Prostate gland (tissue), 2 donors: ENCODE results near the gene TRAF3. TPM values are rescaled to one million over a fixed set of nuclear protein-coding genes. Genes with fewer than 3 reads are reported as not detected.

Experiments
- DNase-seq: peaks from one replicate; pipeline ENCODE4 v3.0.0-alpha.2; 2019; ENCODE audit warnings: low spot score
- H3K27ac ChIP-seq, 2 donors: fragments of 200-600 bp; sonication (generic); 2 replicates each; pipeline ENCODE4 v1.5.1; 2017 to 2019
- H3K27me3 ChIP-seq: fragments of 200-600 bp; sonication (generic); replicated peaks from 2 replicates; pipeline ENCODE4 v1.5.1; 2019; ENCODE audit not compliant: insufficient read depth
- H3K36me3 ChIP-seq, 2 donors: fragments of 200-600 bp; sonication (generic); 1 replicate in 1 of 2; 2 replicates in 1 of 2; pipeline versions ENCODE4 v1.5.1 to v1.8.1; 2017 to 2019
- H3K4me1 ChIP-seq: fragments of 200-600 bp; sonication (generic); replicated peaks from 2 replicates; pipeline ENCODE4 v1.5.1; 2019
- H3K4me3 ChIP-seq, 2 donors: fragments of 200-600 bp; sonication (generic); 2 replicates each; pipeline ENCODE4 v1.5.1; 2017 to 2019
- H3K9me3 ChIP-seq: fragments of 200-600 bp; sonication (generic); 2 replicates; pipeline ENCODE4 v1.5.1; 2017
- CTCF ChIP-seq, 4 experiments: fragments of 200-600 bp in 2 of 4; fragments of 450-650 bp in 2 of 4; sonication (generic) in 2 of 4; IDR thresholded peaks; 1 replicate in 3 of 4; 2 replicates in 1 of 4; pipeline ENCODE4 v1.5.1; 2016 to 2019; ENCODE audit warnings: antibody characterized with exemption in 4 of 4, mild to moderate bottlenecking in 2 of 4, moderate library complexity in 2 of 4
- POLR2A ChIP-seq: fragments of 450-650 bp; IDR thresholded peaks from one replicate; pipeline ENCODE4 v1.6.1; 2016; ENCODE audit warnings: antibody characterized with exemption, mild to moderate bottlenecking
- POLR2AphosphoS5 ChIP-seq: sonication (generic); formaldehyde crosslinking; IDR thresholded peaks from one replicate; pipeline ENCODE4 v1.6.1; 2017; ENCODE audit warnings: antibody characterized with exemption
- WGBS: methylation state at CpG from one replicate; pipeline ENCODE4 v1.1.5; 2018; 5-methylcytosine and 5-hydroxymethylcytosine counted together
- intact Hi-C: fragments of 100-400 bp; cut with DNase I; formaldehyde crosslinking; loops from one replicate; pipeline ENCODE4 v1.14.2; 2022
- total RNA-seq, 2 donors: library from RNA; depleted of rRNA; stranded (reverse); fragments of >200 nt; gene quantifications; one replicate each; pipeline ENCODE4 v1.1.0, GENCODE V29; 2016

TRAF3 gene
- total RNA-seq, 2 donors from 2014 or later = 8.3 to 22.0 TPM

DNA sequence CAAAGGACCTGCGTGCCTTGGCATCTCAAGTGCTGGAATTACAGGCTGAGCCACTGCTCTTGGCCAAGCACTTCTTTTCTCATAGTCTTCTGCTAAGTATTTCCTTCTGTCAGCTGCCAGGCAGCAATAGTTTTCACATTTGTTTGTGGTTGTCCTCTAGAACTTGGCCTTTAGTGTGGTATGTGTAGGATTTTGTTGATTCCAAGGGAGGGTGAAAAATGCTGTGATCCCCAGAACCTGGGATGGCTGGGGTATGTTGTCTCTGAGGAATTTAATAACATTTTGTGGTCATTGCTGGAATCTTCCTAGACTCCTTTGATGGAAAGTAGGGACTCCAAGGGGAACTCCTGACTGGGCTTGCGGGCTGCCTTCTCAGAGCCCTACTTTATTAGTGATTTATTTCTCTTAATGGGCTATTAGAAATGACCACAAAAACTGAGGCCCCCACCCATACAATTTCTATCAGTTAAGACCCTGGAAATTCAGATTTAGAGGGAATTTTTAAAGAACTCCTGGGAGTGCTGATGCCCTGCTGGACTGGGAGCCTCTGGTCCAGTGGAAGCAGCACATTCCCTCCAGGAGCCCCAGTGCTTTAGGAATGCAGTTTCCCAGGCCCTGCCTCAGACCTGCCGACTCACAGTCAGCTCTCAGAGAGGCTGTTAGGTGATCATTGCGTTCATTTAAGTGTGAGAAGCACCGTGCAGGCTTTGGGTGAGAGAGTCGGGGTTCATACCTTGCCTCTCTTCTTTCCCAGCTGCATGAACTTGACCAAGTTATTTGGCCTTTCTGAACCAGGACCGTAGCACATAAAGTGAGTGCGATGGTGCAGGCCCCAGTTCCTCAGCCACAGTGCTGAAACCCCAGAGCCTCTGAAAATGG is 22.7 kb downstream of the TRAF3 start:
- no peaks in the 10 kb centered on the region for H3K27me3 ChIP-seq
- no peaks in the 10 kb centered on the region for H3K9me3 ChIP-seq
- no peaks in the 10 kb centered on the region for H3K36me3 ChIP-seq
- no peak overlapping the region for H3K27ac ChIP-seq
- intact Hi-C loops = no loop called here
- no peak for DNase-seq
- WGBS = 82% methylated on average over 8 of the region's 8 CpGs
- H3K4me1 ChIP-seq = no peaks in the 10 kb centered on the region
- TF ChIP-seq POLR2AphosphoS5 (no peak), POLR2A (no peak), CTCF (IDR thresholded peaks at IDR 0.05) (no peak)
- no peak overlapping the region for H3K4me3 ChIP-seq

DNA sequence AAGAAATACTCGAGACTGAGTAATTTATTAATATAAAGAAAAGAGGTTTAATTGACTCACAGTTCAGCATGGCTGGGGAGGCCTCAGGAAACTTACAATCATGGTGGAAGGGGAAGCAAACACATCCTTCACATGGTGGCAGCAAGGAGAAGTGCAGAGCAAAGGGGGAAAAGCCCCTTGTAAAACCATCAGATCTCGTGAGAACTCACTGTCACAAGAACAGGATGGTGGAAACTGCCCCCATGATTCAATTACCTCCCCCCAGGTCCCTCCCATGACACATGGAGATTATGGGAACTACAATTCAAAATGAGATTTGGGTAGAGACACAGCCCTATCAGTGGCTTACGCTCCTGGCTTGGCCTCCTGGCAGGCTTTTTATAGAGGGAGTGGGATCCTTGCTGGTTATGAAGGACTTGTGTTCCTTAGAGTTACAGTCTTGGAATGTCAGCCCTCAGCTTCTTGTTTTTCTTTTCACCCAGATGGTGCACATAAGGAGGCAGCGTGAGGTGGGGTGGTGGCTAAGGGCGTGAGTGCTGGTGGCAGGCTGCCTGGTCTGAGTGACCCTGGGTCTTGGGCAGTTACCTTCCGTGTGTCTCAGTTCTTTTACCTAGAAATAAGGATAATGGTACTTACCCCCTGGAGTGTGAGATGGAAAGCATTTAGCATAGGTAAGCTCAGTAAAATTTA is 25.7 kb downstream of the TRAF3 start:
- H3K27me3 ChIP-seq = no peaks in the 10 kb centered on the region
- WGBS = 94% methylated on average over 6 of the region's 6 CpGs
- intact Hi-C loops = no loop called here
- no peaks in the 10 kb centered on the region for H3K9me3 ChIP-seq
- H3K36me3 ChIP-seq = no peaks in the 10 kb centered on the region
- no peak for TF ChIP-seq POLR2A
- no peak for TF ChIP-seq CTCF (IDR thresholded peaks at IDR 0.05)
- no peaks in the 10 kb centered on the region for H3K4me1 ChIP-seq
- no peak for DNase-seq
- no peak overlapping the region for H3K4me3 ChIP-seq
- H3K27ac ChIP-seq = no peak overlapping the region

DNA sequence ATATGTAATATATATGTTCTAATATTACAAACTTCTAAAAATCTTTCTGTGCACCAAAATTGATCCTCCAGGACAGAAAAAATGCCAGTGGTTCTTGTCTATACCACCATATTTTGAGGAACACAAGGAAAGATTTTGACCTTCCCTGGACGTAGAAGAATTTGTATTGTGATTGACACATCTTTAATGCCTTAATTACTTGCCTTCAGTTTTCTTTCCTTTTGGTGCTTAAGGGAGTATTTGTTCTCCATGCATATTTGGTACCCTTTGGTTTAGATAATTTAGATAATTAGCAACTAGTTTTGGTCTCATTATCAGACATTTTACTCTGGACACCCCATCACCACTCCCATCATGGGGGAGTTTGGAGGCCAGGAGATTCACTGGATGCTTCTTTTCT is 27.6 kb downstream of the TRAF3 start:
- Histone ChIP-seq H3K27me3 (no peaks in the 10 kb centered on the region), H3K9me3 (no peaks in the 10 kb centered on the region), H3K4me3 (no peak overlapping the region), H3K4me1 (no peaks in the 10 kb centered on the region), H3K36me3 (no peaks in the 10 kb centered on the region), H3K27ac (no peak overlapping the region)
- intact Hi-C loops = no loop called here
- 89% methylated on average over 1 of the region's 1 CpG for whole genome bisulfite sequencing
- no peak for TF ChIP-seq POLR2AphosphoS5
- TF ChIP-seq POLR2A = no peak
- no peak for TF ChIP-seq CTCF (IDR thresholded peaks at IDR 0.05)
- DNase-seq = no peak

GRCh38 chr14:102805371-102805891 is 28.2 kb downstream of the TRAF3 start:
- intact Hi-C loops = no loop called here
- 93% methylated on average over 9 of the region's 9 CpGs for WGBS
- Histone ChIP-seq H3K4me1 (no peaks in the 10 kb centered on the region), H3K4me3 (no peak overlapping the region), H3K27me3 (no peaks in the 10 kb centered on the region), H3K27ac (no peak overlapping the region), H3K9me3 (no peaks in the 10 kb centered on the region), H3K36me3 (no peaks in the 10 kb centered on the region)
- no peak for DNase-seq
- TF ChIP-seq POLR2A = no peak
- no peak for TF ChIP-seq POLR2AphosphoS5
- no peak for TF ChIP-seq CTCF (IDR thresholded peaks at IDR 0.05)
